WTC11 (cell line): ENCODE data around the gene MCF2L. TPM values are rescaled to one million over a fixed set of nuclear protein-coding genes. Genes with fewer than 3 reads are reported as not detected.

Experiments
- ATAC-seq: fragments of 200-7000 bp; cut with Tn5 transposase; 2 replicates; pipeline ENCODE4 v1.10.0; 2021; ENCODE audit warnings: mild to moderate bottlenecking, moderate library complexity
- CTCF ChIA-PET: fragments of 300-600 bp; sonication (Branson Sonifier 250); formaldehyde crosslinking; loops from one replicate; lab custom pipeline; 2021; ENCODE audit warnings: antibody characterized with exemption; lab: Charles Lee
- POLR2A ChIA-PET: fragments of 350-600 bp; sonication (Branson Sonifier 250); formaldehyde crosslinking; loops from one replicate; lab custom pipeline; 2021; ENCODE audit warnings: antibody characterized with exemption; lab: Charles Lee
- DNase-seq: peaks from one replicate; pipeline ENCODE4 v3.0.0; 2021; ENCODE audit warnings: low spot score
- H3K27ac Mint-ChIP-seq: 2 replicates; pipeline ENCODE4 v1.8.0; 2021; ENCODE audit warnings: mixed read lengths
- H3K27me3 Mint-ChIP-seq: 2 replicates; pipeline ENCODE4 v1.8.0; 2021; ENCODE audit warnings: low read depth, mild to moderate bottlenecking, moderate library complexity, mixed read lengths
- H3K36me3 Mint-ChIP-seq: 2 replicates; pipeline ENCODE4 v1.8.0; 2021; ENCODE audit warnings: mixed read lengths
- H3K4me1 Mint-ChIP-seq: 2 replicates; pipeline ENCODE4 v1.8.0; 2022; ENCODE audit warnings: mixed read lengths
- H3K4me3 Mint-ChIP-seq: 2 replicates; pipeline ENCODE4 v1.8.0; 2021; ENCODE audit warnings: mild to moderate bottlenecking, moderate library complexity, mixed read lengths
- H3K9me3 Mint-ChIP-seq: 2 replicates; pipeline ENCODE4 v1.8.0; 2021; ENCODE audit warnings: mixed read lengths
- ELF4 ChIP-seq: sonication (generic); formaldehyde crosslinking; IDR thresholded peaks from 2 replicates; pipeline ENCODE4 v1.8.1; 2022; ENCODE audit warnings: low read depth, mild to moderate bottlenecking, moderate library complexity, missing genetic modification reagents
- ETV6 ChIP-seq: sonication (generic); formaldehyde crosslinking; IDR thresholded peaks from 2 replicates; pipeline ENCODE4 v1.8.1; 2022; ENCODE audit warnings: mild to moderate bottlenecking, missing genetic modification reagents
- GRHL2 ChIP-seq: fragments of 250-450 bp; sonication (Bioruptor Pico); IDR thresholded peaks from 2 replicates; pipeline ENCODE4 v1.8.0; 2022; ENCODE audit warnings: mild to moderate bottlenecking, moderate library complexity; ENCODE audit not compliant: insufficient replicate concordance, severe bottlenecking
- GTF2I ChIP-seq: fragments of 250-450 bp; sonication (Bioruptor Pico); conservative IDR thresholded peaks from 2 replicates; pipeline ENCODE4 v1.4.0; 2021; ENCODE audit warnings: mild to moderate bottlenecking
- IRF2 ChIP-seq: sonication (generic); formaldehyde crosslinking; IDR thresholded peaks from 2 replicates; pipeline ENCODE4 v1.8.0; 2022; ENCODE audit warnings: low read depth, missing genetic modification reagents, borderline replicate concordance
- MYBL2 ChIP-seq: sonication (generic); formaldehyde crosslinking; IDR thresholded peaks from 2 replicates; pipeline ENCODE4 v1.8.1; 2023; ENCODE audit warnings: mild to moderate bottlenecking, moderate library complexity, missing genetic modification reagents
- NFATC4 ChIP-seq: fragments of 250-450 bp; sonication (Bioruptor Pico); IDR thresholded peaks from 2 replicates; pipeline ENCODE4 v1.9.0; 2021; ENCODE audit warnings: mild to moderate bottlenecking
- TCF7 ChIP-seq: sonication (generic); formaldehyde crosslinking; IDR thresholded peaks from 2 replicates; pipeline ENCODE4 v1.8.0; 2022; ENCODE audit warnings: mild to moderate bottlenecking, low read depth, missing genetic modification reagents, moderate library complexity
- TP53 ChIP-seq: sonication (generic); formaldehyde crosslinking; IDR thresholded peaks from 2 replicates; pipeline ENCODE4 v1.8.1; 2023; ENCODE audit warnings: mild to moderate bottlenecking, missing genetic modification reagents
- ZNF423 ChIP-seq: fragments of 250-450 bp; sonication (Bioruptor Pico); IDR thresholded peaks from 2 replicates; pipeline ENCODE4 v2.1.2; 2022; ENCODE audit warnings: mild to moderate bottlenecking, moderate library complexity
- total RNA-seq: library from RNA; stranded (reverse); gene quantifications from 3 replicates; pipeline ENCODE4 v1.2.3, GENCODE V29; 2021
- TF ChIP-seq, protein P1 (sequence below): sonication (generic); formaldehyde crosslinking; IDR thresholded peaks from 2 replicates; pipeline ENCODE4 v1.8.0; 2022; ENCODE audit warnings: mild to moderate bottlenecking, missing genetic modification reagents
- TF ChIP-seq, protein P2 (sequence below): sonication (generic); formaldehyde crosslinking; IDR thresholded peaks from 2 replicates; pipeline ENCODE4 v1.8.0; 2023; ENCODE audit warnings: missing genetic modification reagents
- TF ChIP-seq, protein P3 (sequence below): sonication (generic); formaldehyde crosslinking; IDR thresholded peaks from 2 replicates; pipeline ENCODE4 v1.8.1; 2022; ENCODE audit warnings: mild to moderate bottlenecking, missing genetic modification reagents, moderate library complexity, borderline replicate concordance
- TF ChIP-seq, protein P4 (sequence below): sonication (generic); formaldehyde crosslinking; IDR thresholded peaks from 2 replicates; pipeline ENCODE4 v1.8.0; 2022; ENCODE audit warnings: mild to moderate bottlenecking, missing genetic modification reagents
- TF ChIP-seq, protein P5 (sequence below): sonication (generic); formaldehyde crosslinking; IDR thresholded peaks from 2 replicates; pipeline ENCODE4 v1.8.0; 2022; ENCODE audit warnings: mild to moderate bottlenecking, missing genetic modification reagents
- TF ChIP-seq, protein P6 (sequence below): fragments of 250-450 bp; sonication (Bioruptor Pico); IDR thresholded peaks from 2 replicates; pipeline ENCODE4 v1.9.0; 2021; ENCODE audit warnings: mild to moderate bottlenecking
- TF ChIP-seq, protein P7 (sequence below): sonication (generic); formaldehyde crosslinking; conservative IDR thresholded peaks from 2 replicates; pipeline ENCODE4 v1.8.1; 2022; ENCODE audit warnings: mild to moderate bottlenecking, missing genetic modification reagents
- TF ChIP-seq, protein P8 (sequence below): sonication (generic); formaldehyde crosslinking; IDR thresholded peaks from 2 replicates; pipeline ENCODE4 v1.8.1; 2022; ENCODE audit warnings: mild to moderate bottlenecking, moderate library complexity, missing genetic modification reagents
- TF ChIP-seq, protein P9 (sequence below): sonication (generic); formaldehyde crosslinking; IDR thresholded peaks from 2 replicates; pipeline ENCODE4 v1.8.1; 2023; ENCODE audit warnings: mild to moderate bottlenecking, missing genetic modification reagents
- TF ChIP-seq, protein P10 (sequence below): sonication (generic); formaldehyde crosslinking; IDR thresholded peaks from 2 replicates; pipeline ENCODE4 v1.8.1; 2022; ENCODE audit warnings: missing genetic modification reagents, borderline replicate concordance
- TF ChIP-seq, protein P11 (sequence below): fragments of 250-450 bp; sonication (Bioruptor Pico); conservative IDR thresholded peaks from 2 replicates; pipeline ENCODE4 v1.9.0; 2021; ENCODE audit warnings: mild to moderate bottlenecking

Gene MCF2L
- total RNA-seq, 1 experiment from 2014 or later = 34.8 TPM

DNA sequence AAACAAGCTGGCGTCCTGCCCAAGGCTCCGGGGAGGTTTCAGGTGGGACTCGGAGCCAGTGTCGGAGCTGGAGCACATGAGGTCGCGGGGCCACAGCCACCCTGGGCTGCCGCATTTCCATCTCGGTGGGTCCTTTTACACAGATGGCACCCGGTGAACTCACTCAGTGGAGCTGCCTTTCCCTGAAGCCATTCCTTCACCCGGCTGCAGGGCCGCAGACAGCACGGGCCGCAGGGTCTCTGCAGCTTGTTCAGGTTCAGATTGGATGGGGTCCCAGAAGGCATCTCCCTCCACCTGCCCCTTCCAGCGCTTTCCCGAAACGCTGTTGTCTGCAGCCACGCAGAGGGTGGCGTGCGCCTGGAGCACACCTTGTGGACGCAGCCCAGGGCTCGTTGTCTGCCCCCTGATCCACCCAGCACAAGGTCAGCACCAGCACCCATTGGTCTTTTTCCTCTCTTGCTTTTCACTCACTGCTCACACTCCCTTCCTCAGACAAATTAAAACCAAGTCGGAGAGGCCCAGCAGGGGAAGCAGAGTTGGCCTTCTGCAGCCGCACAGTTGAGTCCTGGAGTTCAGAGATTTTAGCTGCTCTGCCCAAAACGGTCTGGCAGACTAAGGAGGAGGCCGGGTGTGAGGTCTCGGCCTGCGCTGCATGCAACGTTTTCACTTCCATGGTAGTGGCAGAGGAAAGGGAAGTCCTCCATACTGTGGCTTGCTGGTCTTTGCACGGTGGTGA, 18.1 kb downstream of the MCF2L start:
- no peak for ATAC-seq
- H3K4me3 Mint-ChIP-seq = no peak overlapping the region
- TF ChIP-seq, protein P1, sequence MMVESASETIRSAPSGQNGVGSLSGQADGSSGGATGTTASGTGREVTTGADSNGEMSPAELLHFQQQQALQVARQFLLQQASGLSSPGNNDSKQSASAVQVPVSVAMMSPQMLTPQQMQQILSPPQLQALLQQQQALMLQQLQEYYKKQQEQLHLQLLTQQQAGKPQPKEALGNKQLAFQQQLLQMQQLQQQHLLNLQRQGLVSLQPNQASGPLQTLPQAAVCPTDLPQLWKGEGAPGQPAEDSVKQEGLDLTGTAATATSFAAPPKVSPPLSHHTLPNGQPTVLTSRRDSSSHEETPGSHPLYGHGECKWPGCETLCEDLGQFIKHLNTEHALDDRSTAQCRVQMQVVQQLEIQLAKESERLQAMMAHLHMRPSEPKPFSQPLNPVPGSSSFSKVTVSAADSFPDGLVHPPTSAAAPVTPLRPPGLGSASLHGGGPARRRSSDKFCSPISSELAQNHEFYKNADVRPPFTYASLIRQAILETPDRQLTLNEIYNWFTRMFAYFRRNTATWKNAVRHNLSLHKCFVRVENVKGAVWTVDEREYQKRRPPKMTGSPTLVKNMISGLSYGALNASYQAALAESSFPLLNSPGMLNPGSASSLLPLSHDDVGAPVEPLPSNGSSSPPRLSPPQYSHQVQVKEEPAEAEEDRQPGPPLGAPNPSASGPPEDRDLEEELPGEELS = no peak
- TF ChIP-seq NFATC4 (CRISPR knock-in tag) (no peak), GRHL2 (no peak), ETV6 (CRISPR knock-in tag) (no peak), IRF2 (CRISPR knock-in tag) (no peak), GTF2I (CRISPR knock-in tag) (no peak), TP53 (CRISPR knock-in tag) (no peak), TCF7 (no peak)
- TF ChIP-seq, protein P2, sequence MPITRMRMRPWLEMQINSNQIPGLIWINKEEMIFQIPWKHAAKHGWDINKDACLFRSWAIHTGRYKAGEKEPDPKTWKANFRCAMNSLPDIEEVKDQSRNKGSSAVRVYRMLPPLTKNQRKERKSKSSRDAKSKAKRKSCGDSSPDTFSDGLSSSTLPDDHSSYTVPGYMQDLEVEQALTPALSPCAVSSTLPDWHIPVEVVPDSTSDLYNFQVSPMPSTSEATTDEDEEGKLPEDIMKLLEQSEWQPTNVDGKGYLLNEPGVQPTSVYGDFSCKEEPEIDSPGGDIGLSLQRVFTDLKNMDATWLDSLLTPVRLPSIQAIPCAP (CRISPR knock-in tag) = no peak
- TF ChIP-seq, protein P3, sequence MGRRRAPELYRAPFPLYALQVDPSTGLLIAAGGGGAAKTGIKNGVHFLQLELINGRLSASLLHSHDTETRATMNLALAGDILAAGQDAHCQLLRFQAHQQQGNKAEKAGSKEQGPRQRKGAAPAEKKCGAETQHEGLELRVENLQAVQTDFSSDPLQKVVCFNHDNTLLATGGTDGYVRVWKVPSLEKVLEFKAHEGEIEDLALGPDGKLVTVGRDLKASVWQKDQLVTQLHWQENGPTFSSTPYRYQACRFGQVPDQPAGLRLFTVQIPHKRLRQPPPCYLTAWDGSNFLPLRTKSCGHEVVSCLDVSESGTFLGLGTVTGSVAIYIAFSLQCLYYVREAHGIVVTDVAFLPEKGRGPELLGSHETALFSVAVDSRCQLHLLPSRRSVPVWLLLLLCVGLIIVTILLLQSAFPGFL = no peak
- TF ChIP-seq, protein P4, sequence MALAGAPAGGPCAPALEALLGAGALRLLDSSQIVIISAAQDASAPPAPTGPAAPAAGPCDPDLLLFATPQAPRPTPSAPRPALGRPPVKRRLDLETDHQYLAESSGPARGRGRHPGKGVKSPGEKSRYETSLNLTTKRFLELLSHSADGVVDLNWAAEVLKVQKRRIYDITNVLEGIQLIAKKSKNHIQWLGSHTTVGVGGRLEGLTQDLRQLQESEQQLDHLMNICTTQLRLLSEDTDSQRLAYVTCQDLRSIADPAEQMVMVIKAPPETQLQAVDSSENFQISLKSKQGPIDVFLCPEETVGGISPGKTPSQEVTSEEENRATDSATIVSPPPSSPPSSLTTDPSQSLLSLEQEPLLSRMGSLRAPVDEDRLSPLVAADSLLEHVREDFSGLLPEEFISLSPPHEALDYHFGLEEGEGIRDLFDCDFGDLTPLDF (CRISPR knock-in tag) = no peak
- TF ChIP-seq, protein P5, sequence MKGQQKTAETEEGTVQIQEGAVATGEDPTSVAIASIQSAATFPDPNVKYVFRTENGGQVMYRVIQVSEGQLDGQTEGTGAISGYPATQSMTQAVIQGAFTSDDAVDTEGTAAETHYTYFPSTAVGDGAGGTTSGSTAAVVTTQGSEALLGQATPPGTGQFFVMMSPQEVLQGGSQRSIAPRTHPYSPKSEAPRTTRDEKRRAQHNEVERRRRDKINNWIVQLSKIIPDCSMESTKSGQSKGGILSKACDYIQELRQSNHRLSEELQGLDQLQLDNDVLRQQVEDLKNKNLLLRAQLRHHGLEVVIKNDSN (CRISPR knock-in tag) = no peak
- TF ChIP-seq, all 79 proteins: peak for 0
- Mint-ChIP-seq H3K27ac (no peak overlapping the region), H3K4me1 (peaks cover 6% of the 10 kb centered on the region), H3K27me3 (no peaks in the 10 kb centered on the region), H3K36me3 (peaks cover 12% of the 10 kb centered on the region), H3K9me3 (peaks cover 12% of the 10 kb centered on the region)
- DNase-seq = no peak
- ChIA-PET CTCF (interaction anchor here (0.9 kb wide), 1 partner anchor 44 kb away, joined by 5 read pairs; no protein-coding TSS in a partner anchor), POLR2A (no interaction called here)

DNA sequence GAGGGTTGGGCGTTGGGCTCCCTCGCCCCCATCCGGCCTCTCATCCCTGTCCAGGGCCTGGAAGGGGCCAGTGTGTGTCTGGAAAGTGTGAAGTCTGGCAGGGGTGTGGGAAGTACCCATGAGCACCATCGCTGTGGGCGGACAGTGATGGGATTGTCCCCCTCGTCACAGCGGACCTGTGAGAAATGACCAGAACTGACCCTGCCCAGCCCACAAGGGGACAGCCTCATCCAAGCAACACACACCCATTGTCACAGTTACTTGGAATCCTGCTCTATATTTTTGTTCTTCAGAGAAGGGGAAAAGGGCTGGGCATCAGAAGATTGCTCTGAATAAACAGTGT, 18.6 kb downstream of the MCF2L start:
- Mint-ChIP-seq H3K27ac (no peak overlapping the region), H3K4me3 (no peak overlapping the region), H3K36me3 (peaks cover 12% of the 10 kb centered on the region), H3K9me3 (peaks cover 12% of the 10 kb centered on the region), H3K27me3 (no peaks in the 10 kb centered on the region), H3K4me1 (peaks cover 6% of the 10 kb centered on the region)
- ATAC-seq = no peak
- no peak for DNase-seq
- CTCF ChIA-PET = no interaction called here
- POLR2A ChIA-PET = no interaction called here
- TF ChIP-seq, protein P6, sequence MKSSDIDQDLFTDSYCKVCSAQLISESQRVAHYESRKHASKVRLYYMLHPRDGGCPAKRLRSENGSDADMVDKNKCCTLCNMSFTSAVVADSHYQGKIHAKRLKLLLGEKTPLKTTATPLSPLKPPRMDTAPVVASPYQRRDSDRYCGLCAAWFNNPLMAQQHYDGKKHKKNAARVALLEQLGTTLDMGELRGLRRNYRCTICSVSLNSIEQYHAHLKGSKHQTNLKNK (CRISPR knock-in tag) = no peak
- no peak for TF ChIP-seq MYBL2 (CRISPR knock-in tag)
- TF ChIP-seq ELF4 (CRISPR knock-in tag) = no peak
- TF ChIP-seq, protein P7, sequence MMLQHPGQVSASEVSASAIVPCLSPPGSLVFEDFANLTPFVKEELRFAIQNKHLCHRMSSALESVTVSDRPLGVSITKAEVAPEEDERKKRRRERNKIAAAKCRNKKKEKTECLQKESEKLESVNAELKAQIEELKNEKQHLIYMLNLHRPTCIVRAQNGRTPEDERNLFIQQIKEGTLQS (CRISPR knock-in tag) = no peak
- TF ChIP-seq, protein P8, sequence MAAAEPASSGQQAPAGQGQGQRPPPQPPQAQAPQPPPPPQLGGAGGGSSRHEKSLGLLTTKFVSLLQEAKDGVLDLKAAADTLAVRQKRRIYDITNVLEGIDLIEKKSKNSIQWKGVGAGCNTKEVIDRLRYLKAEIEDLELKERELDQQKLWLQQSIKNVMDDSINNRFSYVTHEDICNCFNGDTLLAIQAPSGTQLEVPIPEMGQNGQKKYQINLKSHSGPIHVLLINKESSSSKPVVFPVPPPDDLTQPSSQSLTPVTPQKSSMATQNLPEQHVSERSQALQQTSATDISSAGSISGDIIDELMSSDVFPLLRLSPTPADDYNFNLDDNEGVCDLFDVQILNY (CRISPR knock-in tag) = no peak
- TF ChIP-seq, protein P9, sequence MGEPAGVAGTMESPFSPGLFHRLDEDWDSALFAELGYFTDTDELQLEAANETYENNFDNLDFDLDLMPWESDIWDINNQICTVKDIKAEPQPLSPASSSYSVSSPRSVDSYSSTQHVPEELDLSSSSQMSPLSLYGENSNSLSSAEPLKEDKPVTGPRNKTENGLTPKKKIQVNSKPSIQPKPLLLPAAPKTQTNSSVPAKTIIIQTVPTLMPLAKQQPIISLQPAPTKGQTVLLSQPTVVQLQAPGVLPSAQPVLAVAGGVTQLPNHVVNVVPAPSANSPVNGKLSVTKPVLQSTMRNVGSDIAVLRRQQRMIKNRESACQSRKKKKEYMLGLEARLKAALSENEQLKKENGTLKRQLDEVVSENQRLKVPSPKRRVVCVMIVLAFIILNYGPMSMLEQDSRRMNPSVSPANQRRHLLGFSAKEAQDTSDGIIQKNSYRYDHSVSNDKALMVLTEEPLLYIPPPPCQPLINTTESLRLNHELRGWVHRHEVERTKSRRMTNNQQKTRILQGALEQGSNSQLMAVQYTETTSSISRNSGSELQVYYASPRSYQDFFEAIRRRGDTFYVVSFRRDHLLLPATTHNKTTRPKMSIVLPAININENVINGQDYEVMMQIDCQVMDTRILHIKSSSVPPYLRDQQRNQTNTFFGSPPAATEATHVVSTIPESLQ (CRISPR knock-in tag) = no peak
- TF ChIP-seq, protein P10, sequence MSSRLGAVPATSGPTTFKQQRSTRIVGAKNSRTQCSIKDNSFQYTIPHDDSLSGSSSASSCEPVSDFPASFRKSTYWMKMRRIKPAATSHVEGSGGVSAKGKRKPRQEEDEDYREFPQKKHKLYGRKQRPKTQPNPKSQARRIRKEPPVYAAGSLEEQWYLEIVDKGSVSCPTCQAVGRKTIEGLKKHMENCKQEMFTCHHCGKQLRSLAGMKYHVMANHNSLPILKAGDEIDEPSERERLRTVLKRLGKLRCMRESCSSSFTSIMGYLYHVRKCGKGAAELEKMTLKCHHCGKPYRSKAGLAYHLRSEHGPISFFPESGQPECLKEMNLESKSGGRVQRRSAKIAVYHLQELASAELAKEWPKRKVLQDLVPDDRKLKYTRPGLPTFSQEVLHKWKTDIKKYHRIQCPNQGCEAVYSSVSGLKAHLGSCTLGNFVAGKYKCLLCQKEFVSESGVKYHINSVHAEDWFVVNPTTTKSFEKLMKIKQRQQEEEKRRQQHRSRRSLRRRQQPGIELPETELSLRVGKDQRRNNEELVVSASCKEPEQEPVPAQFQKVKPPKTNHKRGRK (CRISPR knock-in tag) = no peak
- TF ChIP-seq, protein P11, sequence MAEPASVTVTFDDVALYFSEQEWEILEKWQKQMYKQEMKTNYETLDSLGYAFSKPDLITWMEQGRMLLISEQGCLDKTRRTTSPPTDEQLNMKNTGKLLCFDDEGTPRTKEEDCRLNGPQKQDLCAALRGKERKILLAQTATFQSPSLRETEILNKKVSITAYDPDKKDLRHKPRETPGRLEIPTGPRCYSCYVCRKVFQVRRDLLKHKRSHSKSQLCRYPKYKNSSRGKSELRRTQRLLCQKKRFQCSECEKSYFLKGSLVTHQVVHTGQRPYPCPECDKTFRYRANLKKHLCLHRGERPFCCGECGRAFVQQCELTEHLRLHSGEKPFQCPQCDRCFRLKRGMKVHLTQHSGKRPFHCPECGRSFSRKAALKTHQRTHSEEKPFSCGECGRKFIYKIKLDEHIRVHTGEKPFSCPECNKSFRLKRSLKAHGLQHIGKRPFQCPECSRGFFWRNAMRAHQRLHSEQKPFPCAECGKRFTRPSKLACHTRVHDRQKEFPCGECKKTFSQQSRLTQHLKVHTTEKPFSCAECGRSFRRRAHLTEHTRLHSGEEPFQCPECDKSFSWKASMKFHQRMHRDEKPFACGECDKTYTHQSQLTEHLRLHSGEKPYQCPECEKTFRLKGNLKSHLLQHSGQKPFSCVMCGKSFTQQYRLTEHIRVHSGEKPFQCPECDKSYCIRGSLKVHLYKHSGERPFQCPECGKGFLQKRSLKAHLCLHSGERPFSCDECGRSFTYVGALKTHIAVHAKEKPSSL (CRISPR knock-in tag) = no peak
- no peak for TF ChIP-seq ZNF423
